ENCODE data around the gene CAPN14. TPM values are rescaled to one million over a fixed set of nuclear protein-coding genes. Genes with fewer than 3 reads are reported as not detected.

Gene CAPN14
- total RNA-seq, 1 donor from 2014 or later, result 10.3 TPM

GRCh38 chr2:31226266-31226665 is 9.0 kb upstream of the CAPN14 start:
- H3K4me3 ChIP-seq (ENCODE audit: low read depth, low read length), result no peak overlapping the region
- no peak for TF ChIP-seq CTCF (IDR thresholded peaks at IDR 0.05; ENCODE audit: insufficient read depth, low read length, severe bottlenecking)
- peak; percentile 38 for DNase-seq (ENCODE audit: low read depth)
- no peaks in the 10 kb centered on the region for H3K36me3 ChIP-seq (ENCODE audit: control insufficient read depth, insufficient read depth, low read length)
- no peaks in the 10 kb centered on the region for H3K27me3 ChIP-seq (ENCODE audit: control insufficient read depth, insufficient read depth, low read length)
- no peak for FAIRE-seq

GRCh38 chr2:31223749-31224148 is 6.4 kb upstream of the CAPN14 start:
- H3K4me3 ChIP-seq (ENCODE audit: low read depth, low read length), result no peak overlapping the region
- H3K27me3 ChIP-seq (ENCODE audit: control insufficient read depth, insufficient read depth, low read length), result peaks cover 1% of the 10 kb centered on the region
- H3K36me3 ChIP-seq (ENCODE audit: control insufficient read depth, insufficient read depth, low read length), result no peaks in the 10 kb centered on the region
- no peak for DNase-seq (ENCODE audit: low read depth)
- TF ChIP-seq CTCF (IDR thresholded peaks at IDR 0.05; ENCODE audit: insufficient read depth, low read length, severe bottlenecking), result no peak
- FAIRE-seq, result no peak

GRCh38 chr2:31223026-31223425 is 5.7 kb upstream of the CAPN14 start:
- peaks cover 1% of the 10 kb centered on the region for H3K27me3 ChIP-seq (ENCODE audit: control insufficient read depth, insufficient read depth, low read length)
- FAIRE-seq, result no peak
- H3K4me3 ChIP-seq (ENCODE audit: low read depth, low read length), result no peak overlapping the region
- no peaks in the 10 kb centered on the region for H3K36me3 ChIP-seq (ENCODE audit: control insufficient read depth, insufficient read depth, low read length)
- DNase-seq (ENCODE audit: low read depth), result no peak
- no peak for TF ChIP-seq CTCF (IDR thresholded peaks at IDR 0.05; ENCODE audit: insufficient read depth, low read length, severe bottlenecking)

- Histone ChIP-seq H3K27me3 (ENCODE audit: control insufficient read depth, insufficient read depth, low read length) (peaks cover 1% of the 10 kb centered on the region), H3K36me3 (ENCODE audit: control insufficient read depth, insufficient read depth, low read length) (no peaks in the 10 kb centered on the region), H3K4me3 (ENCODE audit: low read depth, low read length) (no peak overlapping the region)
- DNase-seq (ENCODE audit: low read depth) (no peak), FAIRE-seq (no peak)
- TF ChIP-seq CTCF (IDR thresholded peaks at IDR 0.05; ENCODE audit: insufficient read depth, low read length, severe bottlenecking), result no peak
Observed at GRCh38 chr2:31222071-31222470, 4.8 kb upstream of the CAPN14 start.

GRCh38 chr2:31221544-31221943 is 4.2 kb upstream of the CAPN14 start:
- DNase-seq (ENCODE audit: low read depth) (no peak), FAIRE-seq (no peak)
- Histone ChIP-seq H3K36me3 (ENCODE audit: control insufficient read depth, insufficient read depth, low read length) (no peaks in the 10 kb centered on the region), H3K4me3 (ENCODE audit: low read depth, low read length) (no peak overlapping the region), H3K27me3 (ENCODE audit: control insufficient read depth, insufficient read depth, low read length) (peaks cover 1% of the 10 kb centered on the region)
- no peak for TF ChIP-seq CTCF (IDR thresholded peaks at IDR 0.05; ENCODE audit: insufficient read depth, low read length, severe bottlenecking)
